HepG2 (cell line): ENCODE data around the gene PSMG3. TPM values are rescaled to one million over a fixed set of nuclear protein-coding genes. Genes with fewer than 3 reads are reported as not detected.
A peak's percentile ranks its signal among the peaks of the same experiment; 100 is the strongest.

Experiments
- HNF4A ChIP-seq: sonication (generic); formaldehyde crosslinking; IDR thresholded peaks from 2 replicates; pipeline ENCODE4 v1.4.0; 2020; ENCODE audit warnings: missing genetic modification reagents
- KDM1A ChIP-seq: IDR thresholded peaks from 2 replicates; pipeline ENCODE4 v1.6.1; 2016; ENCODE audit warnings: missing compliant biosample characterization
- KLF6 ChIP-seq: IDR thresholded peaks from 2 replicates; pipeline ENCODE4 v1.8.0; 2016; ENCODE audit warnings: missing biosample characterization, missing genetic modification reagents
- MAFK ChIP-seq, 2 experiments: IDR thresholded peaks in 1 of 2; conservative IDR thresholded peaks in 1 of 2; 2 replicates each; pipeline ENCODE4 v1.6.1; 2011; ENCODE audit warnings: improper control_type of control experiment in 2 of 2, low read length in 2 of 2
- MTA3 ChIP-seq: sonication (generic); formaldehyde crosslinking; IDR thresholded peaks from 2 replicates; pipeline ENCODE4 v1.4.0; 2020; ENCODE audit warnings: missing genetic modification reagents
- NR1H2 ChIP-seq: sonication (generic); formaldehyde crosslinking; IDR thresholded peaks from 2 replicates; pipeline ENCODE4 v1.8.1; 2022; ENCODE audit warnings: low read depth, missing genetic modification reagents, borderline replicate concordance
- NR2F2 ChIP-seq: IDR thresholded peaks from 2 replicates; pipeline ENCODE4 v1.6.1; 2012; ENCODE audit warnings: low read depth, inconsistent platforms, borderline replicate concordance
- POLR2G ChIP-seq: fragments of 200-400 bp; formaldehyde crosslinking; IDR thresholded peaks from 2 replicates; pipeline ENCODE4 v1.6.1; 2018; ENCODE audit warnings: mild to moderate bottlenecking, low read depth, low read length, moderate library complexity
- RARG ChIP-seq: sonication (generic); formaldehyde crosslinking; IDR thresholded peaks from 2 replicates; pipeline ENCODE4 v1.4.0; 2020; ENCODE audit warnings: low read depth, mild to moderate bottlenecking, missing genetic modification reagents
- RXRA ChIP-seq: sonication (generic); formaldehyde crosslinking; IDR thresholded peaks from 2 replicates; pipeline ENCODE4 v1.5.1; 2020; ENCODE audit warnings: missing genetic modification reagents
- SIN3B ChIP-seq: fragments of 150-350 bp; IDR thresholded peaks from 2 replicates; pipeline ENCODE4 v1.6.1; 2014; ENCODE audit warnings: low read length
- SMYD3 ChIP-seq: sonication (generic); formaldehyde crosslinking; IDR thresholded peaks from 2 replicates; pipeline ENCODE4 v1.8.1; 2023; ENCODE audit warnings: mild to moderate bottlenecking, missing genetic modification reagents
- XBP1 ChIP-seq: sonication (generic); formaldehyde crosslinking; IDR thresholded peaks from 2 replicates; pipeline ENCODE4 v1.5.0; 2020; ENCODE audit warnings: missing genetic modification reagents
- ZFAT ChIP-seq: sonication (generic); formaldehyde crosslinking; conservative IDR thresholded peaks from 2 replicates; pipeline ENCODE4 v1.8.1; 2023; ENCODE audit warnings: missing genetic modification reagents, inconsistent platforms
- ZFP37 ChIP-seq: sonication (generic); formaldehyde crosslinking; IDR thresholded peaks from 2 replicates; pipeline ENCODE4 v1.4.0; 2020; ENCODE audit warnings: missing genetic modification reagents, borderline replicate concordance
- ZMYM2 ChIP-seq: sonication (generic); formaldehyde crosslinking; IDR thresholded peaks from 2 replicates; pipeline ENCODE4 v1.8.0; 2022; ENCODE audit warnings: mild to moderate bottlenecking, missing genetic modification reagents
- ZNF354B ChIP-seq: sonication (generic); formaldehyde crosslinking; IDR thresholded peaks from 2 replicates; pipeline ENCODE4 v1.8.0; 2022; ENCODE audit warnings: mild to moderate bottlenecking, missing genetic modification reagents
- ZNF629 ChIP-seq: sonication (generic); formaldehyde crosslinking; conservative IDR thresholded peaks from 2 replicates; pipeline ENCODE4 v1.5.0; 2020; ENCODE audit warnings: missing genetic modification reagents
- ZNF780A ChIP-seq: sonication (generic); formaldehyde crosslinking; IDR thresholded peaks from 2 replicates; pipeline ENCODE4 v1.8.0; 2022; ENCODE audit warnings: mild to moderate bottlenecking, missing genetic modification reagents, moderate library complexity
- ZNF879 ChIP-seq: sonication (generic); formaldehyde crosslinking; IDR thresholded peaks from 2 replicates; pipeline ENCODE4 v1.8.1; 2023; ENCODE audit warnings: missing genetic modification reagents
- polyA plus RNA-seq, 8 experiments: library from polyadenylated mRNA; depleted of rRNA in 3 of 8; stranded (reverse) in 7 of 8; unstranded in 1 of 8; fragments of >200 nt; fragmentation: Illumina TruSeq in 4 of 8; extraction: Trizol in 4 of 8; gene quantifications; 2 replicates each; pipeline versions ENCODE4 v1.2.1 to v1.2.3, GENCODE V29; 2011 to 2016; ENCODE audit warnings: low read depth in 4 of 8, missing spikeins in 1 of 8, mixed read lengths in 1 of 8; ENCODE audit not compliant: insufficient read depth in 1 of 8
- total RNA-seq, 5 experiments: library from RNA; depleted of rRNA; stranded (reverse); fragments of >200 nt; fragmentation: Illumina TruSeq; extraction: Trizol; gene quantifications; 2 replicates each; pipeline ENCODE4 v1.2.3, GENCODE V29; 2016; ENCODE audit warnings: low read depth in 1 of 5
- TF ChIP-seq, protein P1 (sequence below): sonication (generic); formaldehyde crosslinking; IDR thresholded peaks from 2 replicates; pipeline ENCODE4 v1.5.0; 2020; ENCODE audit warnings: missing genetic modification reagents
- TF ChIP-seq, protein P2 (sequence below): fragments of 450-650 bp; IDR thresholded peaks from 2 replicates; pipeline ENCODE4 v1.6.1; 2016
- TF ChIP-seq, protein P3 (sequence below): sonication (generic); formaldehyde crosslinking; conservative IDR thresholded peaks from 2 replicates; pipeline ENCODE4 v1.4.0; 2020; ENCODE audit warnings: missing genetic modification reagents
- TF ChIP-seq, protein P4 (sequence below): sonication (generic); formaldehyde crosslinking; IDR thresholded peaks from 2 replicates; pipeline ENCODE4 v1.4.0; 2020; ENCODE audit warnings: missing genetic modification reagents

Gene PSMG3
- total and polyA plus RNA-seq, 2 of the 13 experiments (the other 11 are each of a cell fraction or from before 2014, with no cell fraction given): 29.6 to 48.4 TPM

DNA sequence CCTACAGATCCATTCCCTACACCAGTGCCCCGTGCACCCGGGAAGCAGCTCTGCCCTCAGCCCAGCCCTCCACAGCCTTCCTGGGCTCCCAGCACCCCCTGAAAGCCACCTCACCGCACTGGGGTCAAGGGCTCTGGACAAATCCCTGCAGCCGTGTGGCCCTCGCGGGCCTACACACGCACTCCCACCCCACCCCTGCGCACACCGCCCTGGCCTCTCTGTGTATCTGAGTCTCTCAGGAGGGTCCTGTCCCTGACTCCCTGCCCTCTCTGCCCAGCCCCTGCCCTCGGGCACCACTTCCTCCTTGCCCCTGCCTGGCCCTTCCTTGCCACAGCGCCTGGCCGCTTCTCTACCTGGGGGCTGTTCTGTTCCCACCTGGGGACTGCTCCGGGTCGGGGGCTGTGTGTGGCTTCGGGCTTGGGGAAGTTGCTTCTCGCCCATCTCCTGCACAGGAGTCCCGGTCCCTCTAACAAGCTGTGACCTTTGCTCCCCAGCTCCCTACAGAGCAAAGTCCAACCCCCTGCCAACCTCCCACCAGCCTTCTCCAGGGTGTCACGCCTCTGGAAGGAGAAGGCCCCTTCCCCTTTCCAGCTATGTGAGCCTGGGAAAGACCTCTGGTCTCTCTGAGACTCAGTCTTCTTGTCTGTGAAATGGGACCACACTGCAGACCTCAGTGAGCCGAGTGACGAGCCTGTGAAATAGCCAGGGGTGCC, 15.3 kb downstream of the PSMG3 start (continued):
- no peak for TF ChIP-seq ZFAT
- no peak for TF ChIP-seq ZNF780A (CRISPR knock-in tag)
- TF ChIP-seq KDM1A (CRISPR knock-in tag): peak; percentile 56; the same call in 1 of the 2 replicates
- no peak for TF ChIP-seq MAFK (conservative IDR thresholded peaks at IDR 0.05 in 1 of 2, IDR thresholded peaks at IDR 0.05 in 1 of 2; ENCODE audit: low read length in 2 of 2)
- TF ChIP-seq MTA3: no peak
- TF ChIP-seq, protein P1, sequence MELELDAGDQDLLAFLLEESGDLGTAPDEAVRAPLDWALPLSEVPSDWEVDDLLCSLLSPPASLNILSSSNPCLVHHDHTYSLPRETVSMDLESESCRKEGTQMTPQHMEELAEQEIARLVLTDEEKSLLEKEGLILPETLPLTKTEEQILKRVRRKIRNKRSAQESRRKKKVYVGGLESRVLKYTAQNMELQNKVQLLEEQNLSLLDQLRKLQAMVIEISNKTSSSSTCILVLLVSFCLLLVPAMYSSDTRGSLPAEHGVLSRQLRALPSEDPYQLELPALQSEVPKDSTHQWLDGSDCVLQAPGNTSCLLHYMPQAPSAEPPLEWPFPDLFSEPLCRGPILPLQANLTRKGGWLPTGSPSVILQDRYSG: no peak
- TF ChIP-seq NR2F2: no peak
- TF ChIP-seq NR1H2 (CRISPR knock-in tag): no peak
- TF ChIP-seq XBP1: no peak
- no peak for TF ChIP-seq RXRA
- TF ChIP-seq, protein P2, sequence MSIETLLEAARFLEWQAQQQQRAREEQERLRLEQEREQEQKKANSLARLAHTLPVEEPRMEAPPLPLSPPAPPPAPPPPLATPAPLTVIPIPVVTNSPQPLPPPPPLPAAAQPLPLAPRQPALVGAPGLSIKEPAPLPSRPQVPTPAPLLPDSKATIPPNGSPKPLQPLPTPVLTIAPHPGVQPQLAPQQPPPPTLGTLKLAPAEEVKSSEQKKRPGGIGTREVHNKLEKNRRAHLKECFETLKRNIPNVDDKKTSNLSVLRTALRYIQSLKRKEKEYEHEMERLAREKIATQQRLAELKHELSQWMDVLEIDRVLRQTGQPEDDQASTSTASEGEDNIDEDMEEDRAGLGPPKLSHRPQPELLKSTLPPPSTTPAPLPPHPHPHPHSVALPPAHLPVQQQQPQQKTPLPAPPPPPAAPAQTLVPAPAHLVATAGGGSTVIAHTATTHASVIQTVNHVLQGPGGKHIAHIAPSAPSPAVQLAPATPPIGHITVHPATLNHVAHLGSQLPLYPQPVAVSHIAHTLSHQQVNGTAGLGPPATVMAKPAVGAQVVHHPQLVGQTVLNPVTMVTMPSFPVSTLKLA: no peak
- TF ChIP-seq SMYD3: no peak
- no peak for TF ChIP-seq ZFP37
- TF ChIP-seq ZNF354B (CRISPR knock-in tag): no peak
- no peak for TF ChIP-seq KLF6 (CRISPR knock-in tag)
- TF ChIP-seq ZNF629 (CRISPR knock-in tag): peak; percentile 99
- TF ChIP-seq ZMYM2 (CRISPR knock-in tag): no peak
- TF ChIP-seq SIN3B: no peak
- TF ChIP-seq POLR2G: no peak
- TF ChIP-seq RARG (CRISPR knock-in tag): no peak
- TF ChIP-seq ZNF879: no peak
- TF ChIP-seq, protein P3, sequence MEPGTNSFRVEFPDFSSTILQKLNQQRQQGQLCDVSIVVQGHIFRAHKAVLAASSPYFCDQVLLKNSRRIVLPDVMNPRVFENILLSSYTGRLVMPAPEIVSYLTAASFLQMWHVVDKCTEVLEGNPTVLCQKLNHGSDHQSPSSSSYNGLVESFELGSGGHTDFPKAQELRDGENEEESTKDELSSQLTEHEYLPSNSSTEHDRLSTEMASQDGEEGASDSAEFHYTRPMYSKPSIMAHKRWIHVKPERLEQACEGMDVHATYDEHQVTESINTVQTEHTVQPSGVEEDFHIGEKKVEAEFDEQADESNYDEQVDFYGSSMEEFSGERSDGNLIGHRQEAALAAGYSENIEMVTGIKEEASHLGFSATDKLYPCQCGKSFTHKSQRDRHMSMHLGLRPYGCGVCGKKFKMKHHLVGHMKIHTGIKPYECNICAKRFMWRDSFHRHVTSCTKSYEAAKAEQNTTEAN: no peak
- TF ChIP-seq HNF4A: peak; percentile 65
- TF ChIP-seq, protein P4, sequence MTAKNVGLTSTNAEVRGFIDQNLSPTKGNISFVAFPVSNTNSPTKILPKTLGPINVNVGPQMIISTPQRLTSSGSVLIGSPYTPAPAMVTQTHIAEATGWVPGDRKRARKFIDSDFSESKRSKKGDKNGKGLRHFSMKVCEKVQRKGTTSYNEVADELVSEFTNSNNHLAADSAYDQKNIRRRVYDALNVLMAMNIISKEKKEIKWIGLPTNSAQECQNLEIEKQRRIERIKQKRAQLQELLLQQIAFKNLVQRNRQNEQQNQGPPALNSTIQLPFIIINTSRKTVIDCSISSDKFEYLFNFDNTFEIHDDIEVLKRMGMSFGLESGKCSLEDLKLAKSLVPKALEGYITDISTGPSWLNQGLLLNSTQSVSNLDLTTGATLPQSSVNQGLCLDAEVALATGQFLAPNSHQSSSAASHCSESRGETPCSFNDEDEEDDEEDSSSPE (CRISPR knock-in tag): no peak
